ENCODE data around the gene SMIM22.
"Not testable (repeated sequence)": the region's sequence is repeated elsewhere in the genome, so short reads cannot be mapped to it uniquely, and the experiment has no call there.

Gene SMIM22

GRCh38 chr16:4768549-4769305 is 26.4 kb upstream of the SMIM22 start:
- DNase-seq (ENCODE audit: low spot score): peak; percentile 98

GRCh38 chr16:4769306-4769638 is 25.9 kb upstream of the SMIM22 start:
- DNase-seq (ENCODE audit: low spot score): no peak

DNA sequence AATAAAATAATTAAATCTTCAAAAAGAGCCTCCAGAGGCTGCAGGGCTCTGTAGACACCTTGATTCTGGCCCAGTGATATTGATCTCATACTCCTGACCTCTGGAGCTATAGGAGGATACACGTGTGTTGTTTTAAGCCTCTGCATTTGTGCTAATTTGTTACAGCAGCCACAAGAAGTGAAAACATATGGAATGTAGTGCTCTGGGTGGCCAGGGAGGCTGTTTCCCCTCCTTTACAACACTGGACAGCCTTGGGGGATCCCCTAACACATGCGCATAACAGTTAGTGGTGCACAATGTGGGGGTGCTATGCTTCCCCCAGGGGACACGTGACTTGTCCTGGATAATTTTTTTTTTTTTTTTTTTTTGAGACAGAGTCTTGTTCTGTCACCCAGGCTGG is 23.5 kb upstream of the SMIM22 start:
- DNase-seq (ENCODE audit: low spot score): no peak

GRCh38 chr16:4772351-4772750 is 22.8 kb upstream of the SMIM22 start:
- DNase-seq (ENCODE audit: low spot score): no peak

DNA sequence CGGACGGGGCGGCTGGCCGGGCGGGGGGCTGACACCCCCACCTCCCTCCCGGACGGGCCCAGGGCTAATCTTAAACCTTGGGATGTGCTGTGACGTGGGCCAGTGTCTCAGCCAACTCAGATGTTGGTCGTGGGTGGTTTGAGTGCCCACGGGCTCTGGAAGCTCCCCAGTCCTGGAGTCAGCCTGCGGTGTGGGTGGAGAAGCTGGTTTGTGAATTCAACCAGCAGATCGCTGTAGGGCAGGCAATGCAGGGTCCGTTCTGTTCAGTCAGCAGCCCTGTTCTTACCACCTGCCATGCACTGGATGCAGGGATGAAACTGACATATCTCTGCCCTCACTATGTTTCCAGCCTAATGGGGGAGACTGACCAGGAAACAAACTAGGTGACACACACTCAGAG is 20.2 kb upstream of the SMIM22 start:
- DNase-seq (ENCODE audit: low spot score): no peak

- DNase-seq (ENCODE audit: low spot score): no peak
Measured at GRCh38 chr16:4776141-4776705, 18.9 kb upstream of the SMIM22 start.

DNA sequence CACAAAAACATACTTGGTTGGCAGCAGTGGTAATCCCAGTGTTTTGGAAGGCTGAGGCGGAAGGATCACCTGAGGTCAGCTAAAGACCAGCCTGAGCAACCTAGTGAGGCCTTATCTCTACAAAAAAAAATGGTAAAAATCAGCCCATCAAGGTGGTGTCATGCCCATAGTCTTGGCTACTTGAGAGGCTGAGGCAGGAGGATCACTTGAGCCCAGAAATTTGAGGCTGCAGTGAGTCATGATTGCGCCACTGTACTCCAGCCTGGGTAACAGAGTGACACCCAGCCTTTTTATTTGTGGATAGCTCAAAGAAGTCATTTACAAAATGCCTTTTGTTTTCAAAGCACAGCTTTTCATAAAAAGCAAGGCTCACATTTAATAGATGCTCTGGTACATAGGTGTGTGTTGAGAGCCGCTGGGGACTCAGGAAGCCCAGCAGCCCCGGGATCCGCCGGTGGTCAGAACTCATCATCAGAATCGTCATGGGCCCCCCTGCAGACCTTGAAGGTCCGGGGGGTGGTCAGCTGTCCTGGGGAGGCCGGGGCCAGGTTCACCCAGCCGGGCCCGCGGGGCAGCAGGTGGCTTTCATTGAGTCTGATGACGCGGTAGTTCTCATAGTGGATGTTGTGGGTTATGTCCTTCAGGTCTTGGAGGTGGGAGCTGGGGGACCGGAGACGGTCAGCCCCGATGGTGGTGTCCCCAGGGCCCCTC is 17.7 kb upstream of the SMIM22 start:
- DNase-seq (ENCODE audit: low spot score): no peak

DNA sequence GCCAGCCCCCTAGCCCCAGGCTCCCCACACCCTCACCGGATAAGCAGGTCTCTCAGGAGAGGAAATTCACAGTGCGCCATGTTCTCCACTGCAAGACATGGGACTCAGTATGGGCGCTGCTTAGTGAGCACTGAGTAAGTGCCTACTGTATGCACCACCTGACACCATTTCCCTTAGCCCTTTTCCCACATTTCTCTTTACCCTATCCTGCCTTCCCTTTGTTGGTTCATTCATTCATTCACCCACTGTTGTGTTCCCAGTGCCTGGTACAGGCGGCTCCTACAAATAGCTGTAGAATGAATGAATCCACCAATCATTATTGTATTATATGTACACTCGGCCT is 17.1 kb upstream of the SMIM22 start:
- no peak for DNase-seq (ENCODE audit: low spot score)

GRCh38 chr16:4780235-4780634 is 14.9 kb upstream of the SMIM22 start:
- DNase-seq (ENCODE audit: low spot score): no peak

DNA sequence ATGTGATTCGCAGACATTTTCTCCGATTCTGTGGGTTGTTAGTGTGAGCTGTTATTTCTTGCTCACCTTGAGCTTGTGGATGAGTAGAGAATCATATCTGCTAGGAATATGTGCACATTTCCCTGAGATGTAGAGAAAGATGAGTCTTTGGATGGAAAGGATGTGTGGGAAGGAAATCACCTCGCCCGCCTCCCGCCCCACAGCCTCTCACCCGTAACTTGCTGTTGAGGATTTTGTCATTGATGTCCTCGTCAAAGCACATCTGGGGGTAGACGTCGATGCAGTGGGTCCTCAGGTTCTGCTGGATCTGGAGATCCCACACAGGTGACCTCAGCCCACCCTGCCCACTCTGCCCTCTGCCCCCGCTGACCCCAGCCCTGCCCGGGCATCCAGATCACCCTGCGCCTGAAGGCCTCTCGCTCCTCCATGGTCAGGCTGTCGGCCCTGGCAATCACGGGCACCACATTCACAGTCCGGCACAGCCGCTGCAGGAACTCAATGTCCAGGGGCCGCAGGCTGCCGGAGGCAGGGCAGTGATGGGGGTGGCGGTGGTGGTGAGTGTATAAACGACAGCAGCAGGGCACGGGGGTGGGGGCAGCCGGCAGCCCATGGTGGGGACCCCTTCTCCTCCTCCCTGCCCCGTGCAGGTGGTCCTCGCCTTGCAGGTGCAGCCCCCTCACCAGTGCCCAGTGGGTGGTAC is 11.8 kb upstream of the SMIM22 start:
- DNase-seq (ENCODE audit: low spot score): no peak

DNA sequence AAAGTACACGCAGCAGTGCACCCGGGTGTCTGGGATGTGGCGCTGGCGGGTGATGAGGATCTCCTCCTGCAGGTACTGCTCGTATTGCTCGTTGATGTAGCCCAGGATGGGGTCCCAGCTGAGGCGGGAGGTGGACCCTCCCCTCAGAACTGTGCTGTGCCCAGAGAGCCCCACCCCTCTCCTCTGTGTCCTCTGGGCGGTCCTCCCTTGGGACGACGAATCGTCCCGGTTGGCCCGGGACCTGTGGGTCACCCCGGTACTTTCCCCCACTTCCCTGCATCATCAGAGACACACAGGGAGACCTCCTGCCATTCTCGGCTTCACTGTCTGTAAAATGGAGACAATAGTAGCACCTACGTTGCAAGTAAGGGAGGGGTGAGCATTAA is 11.2 kb upstream of the SMIM22 start:
- DNase-seq (ENCODE audit: low spot score): no peak

- not testable (repeated sequence) for DNase-seq (ENCODE audit: low spot score)
Measured at GRCh38 chr16:4784444-4784987, 10.7 kb upstream of the SMIM22 start.

GRCh38 chr16:4785758-4786433 is 9.3 kb upstream of the SMIM22 start:
- no peak for DNase-seq (ENCODE audit: low spot score)

DNA sequence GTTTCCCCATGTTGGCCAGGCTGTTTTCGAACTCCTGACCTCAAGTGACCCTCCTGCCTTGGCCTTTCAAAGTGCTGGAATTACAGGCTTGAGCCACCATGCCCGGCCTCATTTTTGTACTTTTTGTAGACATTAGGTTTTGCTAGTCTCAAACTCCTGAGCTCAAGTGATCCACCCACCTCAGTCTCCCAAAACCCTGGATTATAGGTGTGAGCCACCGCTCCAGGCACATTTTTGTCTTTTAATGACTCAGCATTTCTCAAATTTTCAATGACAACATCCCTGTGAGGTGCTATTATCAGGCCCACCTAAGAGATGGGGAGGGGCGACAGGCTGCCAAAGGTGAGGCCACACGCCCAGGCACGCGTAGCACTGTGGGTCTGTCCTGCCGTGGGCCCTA is 8.1 kb upstream of the SMIM22 start:
- no peak for DNase-seq (ENCODE audit: low spot score)

- no peak for DNase-seq (ENCODE audit: low spot score)
Measured at GRCh38 chr16:4787627-4788482, 7.3 kb upstream of the SMIM22 start, which contains the start of gene SEPTIN12. SEPTIN12 (minus strand) TSS chr16:4788345; CDS start chr16:4787645, 700 bp downstream.

GRCh38 chr16:4788489-4788889 is 6.7 kb upstream of the SMIM22 start:
- DNase-seq (ENCODE audit: low spot score): no peak

GRCh38 chr16:4788910-4789309 is 6.3 kb upstream of the SMIM22 start:
- DNase-seq (ENCODE audit: low spot score): no peak

- DNase-seq (ENCODE audit: low spot score): no peak
Measured at GRCh38 chr16:4790261-4790660, 4.9 kb upstream of the SMIM22 start.

DNA sequence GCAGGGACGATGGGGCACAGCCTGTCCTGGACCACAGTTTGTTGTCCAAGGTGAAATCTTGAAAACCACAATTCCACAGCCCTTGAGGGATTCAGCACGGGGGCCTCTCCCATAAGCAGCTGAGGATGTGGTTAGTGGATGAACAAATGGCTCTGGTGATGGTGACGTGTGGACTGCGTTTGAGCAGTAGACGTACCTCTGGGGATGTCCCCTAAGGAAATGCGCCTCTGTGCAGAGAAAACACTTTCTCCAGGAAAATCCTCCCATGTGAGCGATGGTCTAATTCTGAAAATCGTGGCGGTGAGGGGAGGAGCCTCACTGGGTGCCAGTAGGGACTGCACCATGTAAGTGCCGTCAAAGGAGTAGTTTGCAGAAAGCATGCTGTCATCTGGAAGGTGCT is 4.3 kb upstream of the SMIM22 start:
- no peak for DNase-seq (ENCODE audit: low spot score)

DNA sequence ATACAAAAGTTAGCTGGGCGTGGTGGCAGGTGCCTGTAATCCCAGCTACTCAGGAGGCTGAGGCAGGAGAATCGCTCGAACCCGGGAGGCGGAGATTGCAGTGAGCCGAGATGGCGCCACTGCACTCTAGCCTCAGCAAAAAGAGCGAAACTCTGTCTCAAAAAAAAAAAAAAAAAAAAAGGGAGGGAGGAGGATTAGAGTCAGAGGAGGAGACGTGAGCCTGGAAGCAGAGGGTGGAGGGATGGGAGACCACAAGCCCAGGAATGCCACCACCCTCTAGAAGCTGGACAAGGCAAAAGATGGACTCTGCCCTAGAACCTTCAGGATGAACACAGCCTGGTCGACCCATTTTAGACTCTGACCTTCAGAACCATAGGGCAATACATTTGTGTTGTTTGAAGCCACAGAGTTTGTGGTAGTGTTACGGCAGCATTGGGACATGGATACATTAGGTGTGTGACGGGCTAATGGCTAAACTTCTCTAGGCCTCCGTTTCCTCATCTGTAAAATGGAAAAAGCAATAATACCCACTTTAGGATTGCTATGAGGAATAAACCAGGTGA is 2.1 kb upstream of the SMIM22 start:
- DNase-seq (ENCODE audit: low spot score): no peak

All from COLO829 (cell line).